Mesenchymal stem cell (in vitro differentiated cells and primary cell): Measurements from ENCODE around the gene ELMO1.
A peak's percentile ranks its signal among the peaks of the same experiment; 100 is the strongest.
"Not testable (repeated sequence)": the region's sequence is repeated elsewhere in the genome, so short reads cannot be mapped to it uniquely, and the experiment has no call there.

Experiments used
- DNase-seq: peaks from one replicate; pipeline ENCODE4 v3.0.0-alpha.2; 2013
- H2AFZ ChIP-seq: one replicate; pipeline ENCODE4 v1.6.1; 2013; ENCODE audit warnings: low read depth, mild to moderate bottlenecking, control low read depth, inconsistent platforms, low read length, moderate library complexity
- H2AK5ac ChIP-seq: 2 replicates; pipeline ENCODE4 v1.6.1; 2013; ENCODE audit warnings: low read length, moderate library complexity, mild to moderate bottlenecking, inconsistent platforms; ENCODE audit not compliant: severe bottlenecking
- H2BK120ac ChIP-seq: one replicate; pipeline ENCODE4 v1.6.1; 2013; ENCODE audit warnings: low read depth, mild to moderate bottlenecking, inconsistent platforms, low read length, moderate library complexity
- H2BK12ac ChIP-seq, 2 experiments: one replicate each; pipeline ENCODE4 v1.6.1; 2013; ENCODE audit warnings: inconsistent platforms in 2 of 2, low read length in 2 of 2, mild to moderate bottlenecking in 2 of 2, moderate library complexity in 2 of 2, control low read depth in 1 of 2
- H2BK15ac ChIP-seq: one replicate; pipeline ENCODE4 v1.6.1; 2013; ENCODE audit warnings: mild to moderate bottlenecking, low read depth, inconsistent platforms; ENCODE audit not compliant: poor library complexity, severe bottlenecking
- H2BK5ac ChIP-seq: 2 replicates; pipeline ENCODE4 v1.6.1; 2013; ENCODE audit warnings: low read depth, mild to moderate bottlenecking, low read length, control low read depth, inconsistent platforms; ENCODE audit not compliant: poor library complexity, severe bottlenecking
- H3K14ac ChIP-seq, 2 experiments: one replicate each; pipeline ENCODE4 v1.6.1; 2013; ENCODE audit warnings: inconsistent platforms in 2 of 2, low read length in 2 of 2, control low read depth in 1 of 2, mild to moderate bottlenecking in 1 of 2, moderate library complexity in 1 of 2
- H3K18ac ChIP-seq, 2 experiments: one replicate each; pipeline ENCODE4 v1.6.1; 2013; ENCODE audit warnings: inconsistent platforms in 2 of 2, low read length in 2 of 2, control low read depth in 1 of 2, low read depth in 1 of 2, mild to moderate bottlenecking in 1 of 2
- H3K23ac ChIP-seq, 2 experiments: one replicate each; pipeline ENCODE4 v1.6.1; 2013; ENCODE audit warnings: inconsistent platforms in 2 of 2, low read length in 2 of 2, mild to moderate bottlenecking in 2 of 2, moderate library complexity in 2 of 2, control low read depth in 1 of 2
- H3K27ac ChIP-seq: 2 replicates; pipeline ENCODE4 v1.5.1; 2013; ENCODE audit warnings: mild to moderate bottlenecking, moderate library complexity, low read length, control low read depth, inconsistent platforms; ENCODE audit not compliant: poor library complexity, severe bottlenecking
- H3K27me3 ChIP-seq, 2 experiments: 2 replicates each; pipeline versions ENCODE4 v1.6.1 to v1.7.0; 2013; ENCODE audit warnings: low read length in 2 of 2, mild to moderate bottlenecking in 2 of 2, moderate library complexity in 2 of 2, control low read depth in 1 of 2, inconsistent platforms in 1 of 2; ENCODE audit not compliant: control insufficient read depth in 1 of 2, insufficient read depth in 1 of 2
- H3K36me3 ChIP-seq, 2 experiments: 2 replicates each; pipeline versions ENCODE4 v1.6.1 to v1.7.0; 2013; ENCODE audit warnings: low read length in 2 of 2, control low read depth in 1 of 2, inconsistent platforms in 1 of 2, low read depth in 1 of 2, mild to moderate bottlenecking in 1 of 2; ENCODE audit not compliant: insufficient read depth in 2 of 2, control insufficient read depth in 1 of 2
- H3K4ac ChIP-seq, 2 experiments: one replicate each; pipeline ENCODE4 v1.6.1; 2013; ENCODE audit warnings: inconsistent platforms in 2 of 2, low read length in 2 of 2, mild to moderate bottlenecking in 2 of 2, moderate library complexity in 2 of 2, control low read depth in 1 of 2, low read depth in 1 of 2
- H3K4me1 ChIP-seq: 2 replicates; pipeline ENCODE4 v1.6.1; 2013; ENCODE audit warnings: low read depth, low read length, control low read depth; ENCODE audit not compliant: control insufficient read depth, insufficient read depth
- H3K4me2 ChIP-seq: 2 replicates; pipeline ENCODE4 v1.6.1; 2013; ENCODE audit warnings: low read length, mild to moderate bottlenecking, inconsistent platforms; ENCODE audit not compliant: poor library complexity, severe bottlenecking
- H3K4me3 ChIP-seq, 2 experiments: 2 replicates each; pipeline versions ENCODE4 v1.5.1 to v1.7.0; 2013; ENCODE audit warnings: low read length in 2 of 2, mild to moderate bottlenecking in 2 of 2, control low read depth in 1 of 2, low read depth in 1 of 2; ENCODE audit not compliant: insufficient read depth in 1 of 2
- H3K79me1 ChIP-seq: replicated peaks from 2 replicates; pipeline ENCODE4 v1.6.1; 2013; ENCODE audit warnings: mild to moderate bottlenecking, control low read depth, low read length, inconsistent platforms; ENCODE audit not compliant: poor library complexity, severe bottlenecking
- H3K9ac ChIP-seq: 2 replicates; pipeline ENCODE4 v1.7.0; 2013; ENCODE audit warnings: mild to moderate bottlenecking, low read length, moderate library complexity
- H3K9me3 ChIP-seq: 2 replicates; pipeline ENCODE4 v1.7.0; 2013; ENCODE audit warnings: mild to moderate bottlenecking, low read length; ENCODE audit not compliant: control insufficient read depth
- H4K8ac ChIP-seq: one replicate; pipeline ENCODE4 v1.6.1; 2013; ENCODE audit warnings: inconsistent platforms, mild to moderate bottlenecking, low read length, moderate library complexity
- H4K91ac ChIP-seq: one replicate; pipeline ENCODE4 v1.6.1; 2013; ENCODE audit warnings: mild to moderate bottlenecking, low read length, inconsistent platforms
- WGBS: methylation state at CpG from one replicate; pipeline ENCODE4 v1.1.7; 2013; ENCODE audit warnings: mixed read lengths; 5-methylcytosine and 5-hydroxymethylcytosine counted together

ELMO1 gene

GRCh38 chr7:37144423-37144822 is 304.2 kb downstream of the ELMO1 start:
- WGBS, result 86% methylated on average over 1 of the region's 1 CpG
- Histone ChIP-seq H3K27me3 (no peaks in the 10 kb centered on the region), H3K4ac (no peak overlapping the region), H3K36me3 (no peaks in the 10 kb centered on the region), H2BK15ac (no peak overlapping the region), H2AK5ac (no peak overlapping the region), H3K23ac (no peak overlapping the region), H4K91ac (no peak overlapping the region), H2AFZ (no peak overlapping the region), H4K8ac (no peak overlapping the region), H3K9me3 (peaks cover 8% of the 10 kb centered on the region), H2BK5ac (no peak overlapping the region), H3K9ac (no peak overlapping the region), H3K27ac (no peak overlapping the region), H2BK12ac (no peak overlapping the region), H3K4me2 (no peak overlapping the region), H3K4me3 (no peak overlapping the region), H3K4me1 (no peaks in the 10 kb centered on the region), H3K14ac (no peak overlapping the region), H3K18ac (no peak overlapping the region), H3K79me1 (no peaks in the 10 kb centered on the region), H2BK120ac (no peak overlapping the region)
- no peak for DNase-seq

- Histone ChIP-seq H3K9me3 (peaks cover 15% of the 10 kb centered on the region), H2AFZ (no peak overlapping the region), H3K18ac (no peak overlapping the region), H3K79me1 (no peaks in the 10 kb centered on the region), H3K27ac (no peak overlapping the region), H3K4me3 (no peak overlapping the region), H3K14ac (no peak overlapping the region), H2BK15ac (no peak overlapping the region), H4K91ac (no peak overlapping the region), H3K4me1 (no peaks in the 10 kb centered on the region), H3K4ac (no peak overlapping the region), H2AK5ac (no peak overlapping the region), H2BK12ac (no peak overlapping the region), H3K4me2 (no peak overlapping the region), H3K9ac (no peak overlapping the region), H2BK5ac (no peak overlapping the region), H3K36me3 (no peaks in the 10 kb centered on the region), H4K8ac (no peak overlapping the region), H3K27me3 (no peaks in the 10 kb centered on the region), H2BK120ac (no peak overlapping the region), H3K23ac (no peak overlapping the region)
- WGBS, result 81% methylated on average over 3 of the region's 3 CpGs
- peak; percentile 13 for DNase-seq
These were observed 305.7 kb downstream of the ELMO1 start for GRCh38 chr7:37142958-37143357.

- H2BK15ac ChIP-seq, result no peak overlapping the region
- no peak overlapping the region for H3K4me3 ChIP-seq
- no peaks in the 10 kb centered on the region for H3K27me3 ChIP-seq
- no peak overlapping the region for H3K18ac ChIP-seq
- H3K36me3 ChIP-seq, result no peaks in the 10 kb centered on the region
- WGBS, result no CpG with 5 or more reads among the region's 2 CpGs
- no peak overlapping the region for H2AK5ac ChIP-seq
- peaks cover 17% of the 10 kb centered on the region for H3K9me3 ChIP-seq
- H3K14ac ChIP-seq, result no peak overlapping the region
- no peak for DNase-seq
- H3K79me1 ChIP-seq, result no peaks in the 10 kb centered on the region
- no peak overlapping the region for H2BK5ac ChIP-seq
- H3K4me1 ChIP-seq, result no peaks in the 10 kb centered on the region
- H3K4me2 ChIP-seq, result no peak overlapping the region
- H3K4ac ChIP-seq, result no peak overlapping the region
- H3K9ac ChIP-seq, result no peak overlapping the region
- H4K91ac ChIP-seq, result no peak overlapping the region
- H2BK12ac ChIP-seq, result no peak overlapping the region
- no peak overlapping the region for H3K27ac ChIP-seq
- H4K8ac ChIP-seq, result no peak overlapping the region
- no peak overlapping the region for H2BK120ac ChIP-seq
- H3K23ac ChIP-seq, result no peak overlapping the region
- H2AFZ ChIP-seq, result no peak overlapping the region
These were observed 306.9 kb downstream of the ELMO1 start for GRCh38 chr7:37141742-37142141.

- H3K9me3 ChIP-seq, result peaks cover 16% of the 10 kb centered on the region
- not testable (repeated sequence) for H3K4me3 ChIP-seq, H3K9ac ChIP-seq, H3K27ac ChIP-seq, H3K4me1 ChIP-seq, H3K4me2 ChIP-seq, H3K36me3 ChIP-seq, H2BK5ac ChIP-seq, H2BK120ac ChIP-seq, H3K4ac ChIP-seq, H2AFZ ChIP-seq, DNase-seq, H3K18ac ChIP-seq, H3K27me3 ChIP-seq, H2AK5ac ChIP-seq, H3K79me1 ChIP-seq, H2BK12ac ChIP-seq, H3K23ac ChIP-seq, H4K8ac ChIP-seq, H4K91ac ChIP-seq, H2BK15ac ChIP-seq, H3K14ac ChIP-seq
- no CpG with 5 or more reads among the region's 1 CpG for WGBS
These were observed 314.8 kb downstream of the ELMO1 start for GRCh38 chr7:37133902-37134301.
